HAP-1 (cell line): Measurements from ENCODE around the gene FTCDNL1.

ENCODE experiments used
- DNase-seq, 2 experiments: peaks; one replicate each; pipeline ENCODE4 v3.0.0-alpha.2; 2016 to 2020; ENCODE audit warnings: low spot score in 2 of 2
- H3K27me3 ChIP-seq: fragments of 250-450 bp; sonication (Bioruptor Pico); 2 replicates; pipeline ENCODE4 v1.5.1; 2020; ENCODE audit warnings: low read depth, mild to moderate bottlenecking, moderate library complexity
- H3K36me3 ChIP-seq: fragments of 250-450 bp; sonication (Bioruptor Pico); replicated peaks from 2 replicates; pipeline ENCODE4 v1.5.1; 2020; ENCODE audit warnings: mild to moderate bottlenecking
- H3K4me1 ChIP-seq: fragments of 250-450 bp; sonication (Bioruptor Pico); 2 replicates; pipeline ENCODE4 v1.5.1; 2020; ENCODE audit warnings: mild to moderate bottlenecking
- H3K4me3 ChIP-seq: fragments of 250-450 bp; sonication (Bioruptor Pico); 2 replicates; pipeline ENCODE4 v1.5.1; 2020; ENCODE audit warnings: mild to moderate bottlenecking, moderate library complexity
- H3K9me3 ChIP-seq: fragments of 250-450 bp; sonication (Bioruptor Pico); 2 replicates; pipeline ENCODE4 v1.5.1; 2020; ENCODE audit warnings: mild to moderate bottlenecking, moderate library complexity
- in situ Hi-C: fragments of 300-500 bp; cut with MboI; formaldehyde crosslinking; loops from 3 replicates; pipeline ENCODE4 v1.14.3; 2020; ENCODE audit warnings: low sequenced_read_pairs, inconsistent platforms, mixed read lengths

Gene FTCDNL1

GRCh38 chr2:199819746-199820145 lies 31.2 kb downstream of the FTCDNL1 start:
- in situ Hi-C loops: no loop called here
- DNase-seq: no peak
- Histone ChIP-seq H3K27me3 (no peaks in the 10 kb centered on the region), H3K4me1 (no peaks in the 10 kb centered on the region), H3K4me3 (no peak overlapping the region), H3K36me3 (no peaks in the 10 kb centered on the region), H3K9me3 (no peaks in the 10 kb centered on the region)

- no peak for DNase-seq
- no peaks in the 10 kb centered on the region for H3K4me1 ChIP-seq
- no peak overlapping the region for H3K4me3 ChIP-seq
- H3K27me3 ChIP-seq: no peaks in the 10 kb centered on the region
- in situ Hi-C loops: no loop called here
- no peaks in the 10 kb centered on the region for H3K9me3 ChIP-seq
- no peaks in the 10 kb centered on the region for H3K36me3 ChIP-seq
Observed at GRCh38 chr2:199818754-199819153, 32.2 kb downstream of the FTCDNL1 start.

- Histone ChIP-seq H3K27me3 (no peaks in the 10 kb centered on the region), H3K4me3 (no peak overlapping the region), H3K36me3 (no peaks in the 10 kb centered on the region), H3K9me3 (no peaks in the 10 kb centered on the region), H3K4me1 (no peaks in the 10 kb centered on the region)
- DNase-seq: no peak
- in situ Hi-C loops: no loop called here
Observed at GRCh38 chr2:199818026-199818425, 33.0 kb downstream of the FTCDNL1 start.

- Histone ChIP-seq H3K36me3 (no peaks in the 10 kb centered on the region), H3K9me3 (no peaks in the 10 kb centered on the region), H3K4me1 (no peaks in the 10 kb centered on the region), H3K27me3 (no peaks in the 10 kb centered on the region), H3K4me3 (no peak overlapping the region)
- in situ Hi-C loops: no loop called here
- no peak for DNase-seq
Observed at GRCh38 chr2:199814817-199815211, 36.2 kb downstream of the FTCDNL1 start.

- no peaks in the 10 kb centered on the region for H3K27me3 ChIP-seq
- no peaks in the 10 kb centered on the region for H3K9me3 ChIP-seq
- H3K4me1 ChIP-seq: no peaks in the 10 kb centered on the region
- no peaks in the 10 kb centered on the region for H3K36me3 ChIP-seq
- in situ Hi-C loops: no loop called here
- H3K4me3 ChIP-seq: no peak overlapping the region
- no peak for DNase-seq
Observed at GRCh38 chr2:199814101-199814816, 36.7 kb downstream of the FTCDNL1 start.

GRCh38 chr2:199812493-199812892 lies 38.5 kb downstream of the FTCDNL1 start:
- DNase-seq: no peak
- Histone ChIP-seq H3K4me3 (no peak overlapping the region), H3K4me1 (no peaks in the 10 kb centered on the region), H3K9me3 (no peaks in the 10 kb centered on the region), H3K27me3 (no peaks in the 10 kb centered on the region), H3K36me3 (no peaks in the 10 kb centered on the region)
- in situ Hi-C loops: no loop called here

- no peak overlapping the region for H3K4me3 ChIP-seq
- no peaks in the 10 kb centered on the region for H3K36me3 ChIP-seq
- no peaks in the 10 kb centered on the region for H3K4me1 ChIP-seq
- no peaks in the 10 kb centered on the region for H3K9me3 ChIP-seq
- no peaks in the 10 kb centered on the region for H3K27me3 ChIP-seq
- in situ Hi-C loops: no loop called here
- no peak for DNase-seq
Observed at GRCh38 chr2:199811346-199811745, 39.6 kb downstream of the FTCDNL1 start.

- Histone ChIP-seq H3K36me3 (no peaks in the 10 kb centered on the region), H3K4me3 (no peak overlapping the region), H3K4me1 (no peaks in the 10 kb centered on the region), H3K9me3 (no peaks in the 10 kb centered on the region), H3K27me3 (no peaks in the 10 kb centered on the region)
- in situ Hi-C loops: no loop called here
- no peak for DNase-seq
Observed at GRCh38 chr2:199810422-199811171, 40.4 kb downstream of the FTCDNL1 start.

- no peaks in the 10 kb centered on the region for H3K4me1 ChIP-seq
- no peak for DNase-seq
- H3K9me3 ChIP-seq: no peaks in the 10 kb centered on the region
- no peaks in the 10 kb centered on the region for H3K27me3 ChIP-seq
- H3K4me3 ChIP-seq: no peak overlapping the region
- H3K36me3 ChIP-seq: no peaks in the 10 kb centered on the region
- in situ Hi-C loops: no loop called here
Observed at GRCh38 chr2:199807966-199808365, 43.0 kb downstream of the FTCDNL1 start.

- Histone ChIP-seq H3K4me1 (no peaks in the 10 kb centered on the region), H3K36me3 (no peaks in the 10 kb centered on the region), H3K4me3 (no peak overlapping the region), H3K27me3 (no peaks in the 10 kb centered on the region), H3K9me3 (no peaks in the 10 kb centered on the region)
- in situ Hi-C loops: no loop called here
- DNase-seq: no peak
Observed at GRCh38 chr2:199806179-199806578, 44.8 kb downstream of the FTCDNL1 start.

- Histone ChIP-seq H3K36me3 (no peaks in the 10 kb centered on the region), H3K4me1 (no peaks in the 10 kb centered on the region), H3K9me3 (no peaks in the 10 kb centered on the region), H3K4me3 (no peak overlapping the region), H3K27me3 (no peaks in the 10 kb centered on the region)
- DNase-seq: no peak
- in situ Hi-C loops: no loop called here
Observed at GRCh38 chr2:199804831-199805230, 46.2 kb downstream of the FTCDNL1 start.

GRCh38 chr2:199798831-199799580 lies 52.0 kb downstream of the FTCDNL1 start:
- Histone ChIP-seq H3K9me3 (no peaks in the 10 kb centered on the region), H3K4me3 (no peak overlapping the region), H3K4me1 (no peaks in the 10 kb centered on the region), H3K36me3 (no peaks in the 10 kb centered on the region), H3K27me3 (no peaks in the 10 kb centered on the region)
- no peak for DNase-seq
- in situ Hi-C loops: no loop called here

GRCh38 chr2:199797431-199798403 lies 53.3 kb downstream of the FTCDNL1 start:
- Histone ChIP-seq H3K9me3 (no peaks in the 10 kb centered on the region), H3K27me3 (no peaks in the 10 kb centered on the region), H3K4me3 (no peak overlapping the region), H3K36me3 (no peaks in the 10 kb centered on the region), H3K4me1 (no peaks in the 10 kb centered on the region)
- no peak for DNase-seq
- in situ Hi-C loops: no loop called here
